HepG2 (cell line): ENCODE results near the gene SPAG8. TPM values are rescaled to one million over a fixed set of nuclear protein-coding genes. Genes with fewer than 3 reads are reported as not detected.
A peak's percentile ranks its signal among the peaks of the same experiment; 100 is the strongest.

ENCODE experiments used
- ATAC-seq: fragments of 200-7000 bp; cut with Tn5 transposase; 3 replicates; pipeline ENCODE4 v1.9.1; 2020; ENCODE audit warnings: mild to moderate bottlenecking, moderate library complexity
- BruUV-seq: library from RNA; stranded (reverse); fragments of 400-500 nt; replicated peaks from 2 replicates; lab custom pipeline; 2021; lab: Mats Ljungman, UMichigan
- CTCF ChIA-PET: fragments of 300-600 bp; formaldehyde crosslinking; extraction: SDS; loops from one replicate; lab custom pipeline; 2021; ENCODE audit warnings: low total read pairs, inconsistent platforms, low intra/inter-chr PET ratio; lab: Yijun Ruan, JAX
- POLR2A ChIA-PET: fragments of 350-600 bp; sonication (Branson Sonifier 250); formaldehyde crosslinking; loops from one replicate; lab custom pipeline; 2020; ENCODE audit warnings: antibody characterized with exemption, inconsistent platforms; lab: Yijun Ruan, JAX
- DNase-seq: peaks from one replicate; pipeline ENCODE4 v3.0.0-alpha.2; 2015; ENCODE audit warnings: low spot score
- FAIRE-seq: peaks from 3 replicates; lab custom pipeline; 2011; peaks lifted over from hg19 to GRCh38; lab: Jason Lieb, UNC
- H2AFZ ChIP-seq: one replicate; pipeline ENCODE4 v1.6.1; 2011; ENCODE audit warnings: low read length, inconsistent platforms
- H3K27ac ChIP-seq: fragments of 300-600 bp; 3 replicates; pipeline ENCODE4 v1.8.0; 2011; ENCODE audit warnings: mixed run types, mild to moderate bottlenecking, mixed read lengths, low read length, inconsistent platforms; ENCODE audit not compliant: insufficient read depth; ENCODE audit errors: extremely low read length
- H3K27me3 ChIP-seq, 2 experiments: fragments of 200-600 bp in 1 of 2; 2 replicates in 1 of 2; 3 replicates in 1 of 2; pipeline versions ENCODE4 v1.6.0 to v1.8.0; 2011; ENCODE audit warnings: low read length in 2 of 2, mild to moderate bottlenecking in 2 of 2, moderate library complexity in 2 of 2, inconsistent platforms in 1 of 2; ENCODE audit not compliant: insufficient read depth in 2 of 2, control insufficient read depth in 1 of 2
- H3K36me3 ChIP-seq, 2 experiments: fragments of 200-600 bp in 1 of 2; replicated peaks in 1 of 2; 2 replicates in 1 of 2; 3 replicates in 1 of 2; pipeline versions ENCODE4 v1.5.1 to v1.8.0; 2011; ENCODE audit warnings: low read length in 2 of 2, inconsistent platforms in 1 of 2; ENCODE audit not compliant: insufficient read depth in 2 of 2, control insufficient read depth in 1 of 2
- H3K4me1 ChIP-seq: 2 replicates; pipeline ENCODE4 v1.5.1; 2012; ENCODE audit warnings: low read length, inconsistent platforms; ENCODE audit not compliant: insufficient read depth
- H3K4me2 ChIP-seq: 2 replicates; pipeline ENCODE4 v1.6.0; 2011; ENCODE audit warnings: low read depth, low read length, inconsistent platforms
- H3K4me3 ChIP-seq, 3 experiments: fragments of 200-600 bp in 1 of 3; sonication (generic), shearing (Covaris generic) in 1 of 3; replicated peaks in 1 of 3; 2 replicates each; pipeline ENCODE4 v1.5.1; 2011 to 2016; ENCODE audit warnings: low read length in 3 of 3, inconsistent platforms in 2 of 3, low read depth in 2 of 3, mild to moderate bottlenecking in 2 of 3, control low read depth in 1 of 3, mixed read lengths in 1 of 3; ENCODE audit not compliant: insufficient read depth in 1 of 3
- H3K79me2 ChIP-seq: one replicate; pipeline ENCODE4 v1.6.1; 2011; ENCODE audit warnings: low read length, inconsistent platforms; ENCODE audit not compliant: insufficient read depth
- H3K9ac ChIP-seq: 2 replicates; pipeline ENCODE4 v1.6.0; 2011; ENCODE audit warnings: mild to moderate bottlenecking, low read depth, low read length, inconsistent platforms; ENCODE audit not compliant: insufficient read depth
- H3K9me3 ChIP-seq: 2 replicates; pipeline ENCODE4 v1.5.1; 2012; ENCODE audit warnings: mild to moderate bottlenecking, low read length
- H4K20me1 ChIP-seq: 2 replicates; pipeline ENCODE4 v1.6.0; 2011; ENCODE audit warnings: inconsistent platforms, mild to moderate bottlenecking, low read length, moderate library complexity; ENCODE audit not compliant: insufficient read depth
- ARID3A ChIP-seq: IDR thresholded peaks from 2 replicates; pipeline ENCODE4 v1.6.1; 2012; ENCODE audit warnings: low read depth, low read length, improper control_type of control experiment
- ARID5B ChIP-seq: IDR thresholded peaks from 2 replicates; pipeline ENCODE4 v1.4.0; 2020; ENCODE audit warnings: mild to moderate bottlenecking, missing genetic modification reagents
- CEBPB ChIP-seq: IDR thresholded peaks from 2 replicates; pipeline ENCODE4 v1.6.1; 2011; ENCODE audit warnings: low read depth, low read length, improper control_type of control experiment, borderline replicate concordance
- CEBPG ChIP-seq: IDR thresholded peaks from 2 replicates; pipeline ENCODE4 v1.6.1; 2016
- FUBP1 ChIP-seq: sonication (generic); formaldehyde crosslinking; IDR thresholded peaks from 2 replicates; pipeline ENCODE4 v1.5.1; 2020; ENCODE audit warnings: missing genetic modification reagents, mild to moderate bottlenecking, borderline replicate concordance
- MNT ChIP-seq: fragments of 450-650 bp; IDR thresholded peaks from 2 replicates; pipeline ENCODE4 v1.6.1; 2016
- NFKB2 ChIP-seq: sonication (generic); formaldehyde crosslinking; IDR thresholded peaks from 2 replicates; pipeline ENCODE4 v1.4.0; 2020; ENCODE audit warnings: missing genetic modification reagents, borderline replicate concordance
- RFX5 ChIP-seq: IDR thresholded peaks from 2 replicates; pipeline ENCODE4 v1.6.1; 2011; ENCODE audit warnings: low read depth, low read length, improper control_type of control experiment
- TBX3 ChIP-seq: fragments of 450-650 bp; IDR thresholded peaks from 2 replicates; pipeline ENCODE4 v1.6.1; 2017; ENCODE audit warnings: antibody characterized with exemption, mild to moderate bottlenecking, inconsistent platforms, borderline replicate concordance
- ZBTB3 ChIP-seq: sonication (generic); formaldehyde crosslinking; IDR thresholded peaks from 2 replicates; pipeline ENCODE4 v1.4.0; 2020; ENCODE audit warnings: low read depth, mild to moderate bottlenecking, moderate library complexity, missing genetic modification reagents, borderline replicate concordance
- ZBTB49 ChIP-seq: sonication (generic); formaldehyde crosslinking; IDR thresholded peaks from 2 replicates; pipeline ENCODE4 v1.4.0; 2020; ENCODE audit warnings: missing genetic modification reagents, borderline replicate concordance
- WGBS: methylation state at CpG from one replicate; pipeline ENCODE4 v1.1.6; 2017; ENCODE audit warnings: low lambda C conversion rate; 5-methylcytosine and 5-hydroxymethylcytosine counted together
- in situ Hi-C: cut with HindIII; loops from 2 replicates; pipeline ENCODE4 v1.10.0; 2017; ENCODE audit warnings: low pct_unique_long_range_greater_than_20kb; ENCODE audit not compliant: extremely low pct_ligation_motif_present
- intact Hi-C: fragments of 100-400 bp; cut with micrococcal nuclease; formaldehyde crosslinking; loops from one replicate; pipeline ENCODE4 v1.10.0; 2022; ENCODE audit not compliant: unreplicated experiment
- polyA plus RNA-seq, 8 experiments: library from polyadenylated mRNA; depleted of rRNA in 3 of 8; stranded (reverse) in 7 of 8; unstranded in 1 of 8; fragments of >200 nt; fragmentation: Illumina TruSeq in 4 of 8; extraction: Trizol in 4 of 8; gene quantifications; 2 replicates each; pipeline versions ENCODE4 v1.2.1 to v1.2.3, GENCODE V29; 2011 to 2016; ENCODE audit warnings: low read depth in 4 of 8, missing spikeins in 1 of 8, mixed read lengths in 1 of 8; ENCODE audit not compliant: insufficient read depth in 1 of 8
- total RNA-seq, 5 experiments: library from RNA; depleted of rRNA; stranded (reverse); fragments of >200 nt; fragmentation: Illumina TruSeq; extraction: Trizol; gene quantifications; 2 replicates each; pipeline ENCODE4 v1.2.3, GENCODE V29; 2016; ENCODE audit warnings: low read depth in 1 of 5

Gene SPAG8
- total and polyA plus RNA-seq, 2 of the 13 experiments (the other 11 are each of a cell fraction or from before 2014, with no cell fraction given): 0.18 to 0.27 TPM

GRCh38 chr9:35771943-35772342, 40.1 kb downstream of the SPAG8 start:
- no peak overlapping the region for H3K4me3 ChIP-seq
- no peaks in the 10 kb centered on the region for H4K20me1 ChIP-seq
- ChIA-PET CTCF (no interaction called here), POLR2A (interaction anchor here (0.7 to 2.3 kb wide), 5 partner anchors 13 to 42 kb away, joined by 3 to 7 read pairs (median 3); partner anchors contain the start of genes CREB3, GBA2, HINT2 and RGP1)
- H2AFZ ChIP-seq: no peak overlapping the region
- H3K27me3 ChIP-seq: no peaks in the 10 kb centered on the region
- BruUV-seq: no TSS peak
- DNase-seq (peak; percentile 59), FAIRE-seq (no peak), ATAC-seq (peak; percentile 66; the same call in 2 of the 3 replicates)
- H3K4me1 ChIP-seq: peaks cover 50% of the 10 kb centered on the region
- H3K36me3 ChIP-seq: no peaks in the 10 kb centered on the region
- H3K79me2 ChIP-seq: peaks cover 7% of the 10 kb centered on the region
- in situ Hi-C loops: no loop called here
- H3K9me3 ChIP-seq: no peaks in the 10 kb centered on the region
- intact Hi-C loops: no loop called here
- no peak overlapping the region for H3K9ac ChIP-seq
- peak overlapping the region; percentile 21 for H3K27ac ChIP-seq
- peak overlapping the region; percentile 32; the same call in 1 of the 2 replicates for H3K4me2 ChIP-seq
- 67% methylated on average over 3 of the region's 3 CpGs for WGBS
- TF ChIP-seq ARID5B (CRISPR knock-in tag) (no peak), MNT (no peak), ZBTB3 (no peak), TBX3 (0 out of 2 replicates have a peak, but pooled peaks have one; percentile 50), ARID3A (peak; percentile 77), CEBPB (peak; percentile 93), ZBTB49 (CRISPR knock-in tag) (no peak), NFKB2 (CRISPR knock-in tag) (no peak), CEBPG (CRISPR knock-in tag) (peak; percentile 80), FUBP1 (no peak), RFX5 (peak; percentile 38; the same call in 1 of the 2 replicates)
